KMS-11 (cell line): ENCODE data around the gene NOTCH2.

Experiments used
- H2AFZ ChIP-seq: fragments of 200-600 bp; sonication (generic); 2 replicates; pipeline ENCODE4 v1.6.1; 2016; ENCODE audit warnings: antibody characterized with exemption, mixed run types, low read depth
- H3K27ac ChIP-seq: fragments of 200-600 bp; sonication (generic); 2 replicates; pipeline ENCODE4 v1.6.1; 2016; ENCODE audit warnings: mild to moderate bottlenecking, mixed run types
- H3K27me3 ChIP-seq: fragments of 200-600 bp; sonication (generic); 2 replicates; pipeline ENCODE4 v1.6.1; 2017; ENCODE audit warnings: mild to moderate bottlenecking, low read depth, mixed run types, moderate library complexity; ENCODE audit not compliant: insufficient read depth
- H3K36me3 ChIP-seq: fragments of 200-600 bp; sonication (generic); 2 replicates; pipeline ENCODE4 v1.6.1; 2017; ENCODE audit warnings: mild to moderate bottlenecking, mixed run types; ENCODE audit not compliant: insufficient read depth
- H3K4me1 ChIP-seq: fragments of 200-600 bp; sonication (generic); 2 replicates; pipeline ENCODE4 v1.6.1; 2016; ENCODE audit warnings: mild to moderate bottlenecking, low read depth, mixed run types; ENCODE audit not compliant: poor library complexity, severe bottlenecking
- H3K4me2 ChIP-seq: fragments of 200-600 bp; sonication (generic); 2 replicates; pipeline ENCODE4 v1.7.0; 2016; ENCODE audit warnings: mild to moderate bottlenecking, mixed run types
- H3K4me3 ChIP-seq: fragments of 200-600 bp; sonication (generic); IDR thresholded peaks from 2 replicates; pipeline ENCODE4 v1.6.1; 2017; ENCODE audit warnings: low read depth, low read length, mixed read lengths; ENCODE audit not compliant: insufficient read depth
- H3K79me2 ChIP-seq: fragments of 200-600 bp; sonication (generic); 2 replicates; pipeline ENCODE4 v1.6.1; 2016; ENCODE audit warnings: low read depth, mixed run types; ENCODE audit not compliant: insufficient read depth
- H3K9ac ChIP-seq: fragments of 200-600 bp; sonication (generic); 2 replicates; pipeline ENCODE4 v1.6.1; 2016; ENCODE audit warnings: mild to moderate bottlenecking, mixed run types
- H4K20me1 ChIP-seq: fragments of 200-600 bp; sonication (generic); 2 replicates; pipeline ENCODE4 v1.6.1; 2016; ENCODE audit warnings: mild to moderate bottlenecking, mixed run types; ENCODE audit not compliant: insufficient read depth
- CTCF ChIP-seq: fragments of 200-600 bp; sonication (generic); conservative IDR thresholded peaks from 2 replicates; pipeline ENCODE4 v1.6.1; 2017; ENCODE audit warnings: low read depth, mild to moderate bottlenecking, antibody characterized with exemption, low read length, moderate library complexity, mixed read lengths

Gene NOTCH2

DNA sequence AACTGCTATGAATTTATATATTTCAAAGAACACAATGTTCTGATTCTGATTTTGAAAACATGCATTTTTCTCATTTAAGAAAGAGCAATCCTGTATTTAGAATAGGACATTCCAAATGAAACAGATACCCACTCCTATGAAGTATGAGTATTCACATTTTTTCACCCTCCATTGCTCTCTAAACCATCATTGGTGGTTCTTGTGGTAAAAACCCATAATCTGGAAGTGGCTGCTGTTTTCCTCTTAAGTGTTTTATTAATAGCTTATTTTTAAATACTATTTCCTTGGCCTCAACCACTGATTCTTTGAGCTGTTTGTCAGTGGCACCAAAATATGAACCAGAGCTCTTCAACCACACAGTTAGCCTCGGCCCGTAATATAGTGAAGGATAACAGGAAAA, 113.2 kb downstream of the NOTCH2 start:
- Histone ChIP-seq H3K4me1 (peaks cover 11% of the 10 kb centered on the region), H3K27me3 (no peaks in the 10 kb centered on the region), H4K20me1 (no peaks in the 10 kb centered on the region), H3K79me2 (no peaks in the 10 kb centered on the region), H3K4me3 (no peak overlapping the region), H3K36me3 (no peaks in the 10 kb centered on the region; the same call in 1 of the 2 replicates), H3K9ac (no peak overlapping the region), H3K4me2 (no peak overlapping the region), H3K27ac (no peak overlapping the region), H2AFZ (no peak overlapping the region)
- TF ChIP-seq CTCF, result no peak

GRCh38 chr1:119954476-119955422, 114.7 kb downstream of the NOTCH2 start:
- Histone ChIP-seq H3K4me3 (no peak overlapping the region), H3K9ac (no peak overlapping the region), H3K4me1 (peaks cover 11% of the 10 kb centered on the region), H3K36me3 (no peaks in the 10 kb centered on the region; the same call in 1 of the 2 replicates), H3K27ac (no peak overlapping the region), H2AFZ (no peak overlapping the region), H3K4me2 (no peak overlapping the region), H3K79me2 (no peaks in the 10 kb centered on the region), H3K27me3 (no peaks in the 10 kb centered on the region), H4K20me1 (no peaks in the 10 kb centered on the region)
- no peak for TF ChIP-seq CTCF

DNA sequence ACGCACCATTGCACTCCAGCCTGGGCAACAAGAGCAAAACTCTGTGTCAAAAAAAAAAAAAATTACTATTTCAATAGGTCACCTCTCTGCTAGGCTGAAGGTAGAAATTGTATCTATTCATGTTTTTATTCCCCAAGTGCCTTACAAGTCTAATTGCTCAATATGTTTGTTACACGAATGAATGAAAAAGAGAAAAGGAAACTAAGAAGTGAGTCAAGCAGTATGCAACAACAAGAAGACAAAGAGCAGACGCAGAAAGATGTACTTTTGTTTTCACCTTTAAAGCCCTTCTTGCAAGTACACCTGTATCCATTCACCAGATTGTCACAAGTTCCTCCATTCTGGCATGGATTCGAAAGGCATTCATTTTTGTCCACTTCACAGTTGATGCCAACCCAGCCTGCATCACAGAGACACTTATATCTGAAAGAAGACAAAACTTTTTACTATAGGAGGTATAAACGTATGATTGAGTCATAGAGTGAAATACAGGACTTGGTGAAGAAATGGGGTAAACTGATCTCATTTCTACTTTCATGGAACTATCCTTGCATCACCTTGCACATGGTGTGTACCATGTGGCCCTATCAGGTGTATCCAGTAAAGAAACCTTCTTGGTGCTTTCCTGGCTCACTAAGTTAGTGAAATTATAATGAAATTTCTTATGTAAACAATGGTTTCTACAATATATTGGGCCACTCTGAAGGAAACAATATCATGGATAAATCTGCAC, 116.0 kb downstream of the NOTCH2 start:
- Histone ChIP-seq H3K79me2 (no peaks in the 10 kb centered on the region), H3K4me1 (peaks cover 11% of the 10 kb centered on the region), H3K4me3 (no peak overlapping the region), H4K20me1 (no peaks in the 10 kb centered on the region), H3K27ac (no peak overlapping the region), H3K27me3 (no peaks in the 10 kb centered on the region), H3K36me3 (no peaks in the 10 kb centered on the region; the same call in 1 of the 2 replicates), H3K9ac (no peak overlapping the region), H2AFZ (no peak overlapping the region), H3K4me2 (no peak overlapping the region)
- TF ChIP-seq CTCF, result no peak

DNA sequence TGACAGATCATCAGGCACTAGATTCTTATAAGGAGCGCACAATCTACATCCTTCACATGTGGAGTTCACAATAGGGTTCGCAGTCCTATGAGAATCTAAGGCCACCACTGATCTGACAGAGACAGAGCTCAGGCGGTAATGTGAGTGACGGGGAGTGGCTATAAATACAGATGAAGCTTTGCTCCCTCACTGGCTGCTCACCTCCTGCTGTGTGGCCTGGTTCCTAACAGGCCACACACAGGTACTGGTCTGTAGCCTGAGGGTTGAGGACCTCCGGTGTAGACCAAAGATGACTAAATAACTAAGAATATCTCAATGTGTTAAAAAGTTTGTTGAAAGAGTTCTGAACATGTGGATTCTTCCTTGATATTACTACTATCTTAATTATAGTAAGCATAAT, 117.0 kb downstream of the NOTCH2 start:
- H3K9ac ChIP-seq, result no peak overlapping the region
- no peaks in the 10 kb centered on the region for H3K27me3 ChIP-seq
- no peaks in the 10 kb centered on the region for H3K79me2 ChIP-seq
- H3K27ac ChIP-seq, result no peak overlapping the region
- H4K20me1 ChIP-seq, result no peaks in the 10 kb centered on the region
- H3K4me2 ChIP-seq, result no peak overlapping the region
- peaks cover 11% of the 10 kb centered on the region for H3K4me1 ChIP-seq
- H3K36me3 ChIP-seq, result no peaks in the 10 kb centered on the region; the same call in 1 of the 2 replicates
- H2AFZ ChIP-seq, result no peak overlapping the region
- no peak for TF ChIP-seq CTCF
- H3K4me3 ChIP-seq, result no peak overlapping the region
